Upper lobe of left lung (tissue), 4 donors: ENCODE results near the gene SLC2A3.
"Not testable (repeated sequence)": the region's sequence is repeated elsewhere in the genome, so short reads cannot be mapped to it uniquely, and the experiment has no call there.

Experiments used
- POLR2A ChIP-seq, 4 donors: fragments of 450-650 bp; IDR thresholded peaks; one replicate each; pipeline ENCODE4 v1.5.1; 2016 to 2017; ENCODE audit warnings: antibody characterized with exemption in 4 of 4, mild to moderate bottlenecking in 2 of 4
- POLR2AphosphoS5 ChIP-seq, 2 donors: sonication (generic); formaldehyde crosslinking; IDR thresholded peaks; one replicate each; pipeline ENCODE4 v1.5.1; 2017; ENCODE audit warnings: antibody characterized with exemption in 2 of 2
- TF ChIP-seq, protein P1 (sequence below), 6 experiments: fragments of 450-650 bp in 4 of 6; fragments of 200-600 bp in 2 of 6; sonication (generic) in 2 of 6; IDR thresholded peaks; one replicate each; pipeline ENCODE4 v1.5.1; 2016 to 2019; ENCODE audit warnings: antibody characterized with exemption in 6 of 6

DNA sequence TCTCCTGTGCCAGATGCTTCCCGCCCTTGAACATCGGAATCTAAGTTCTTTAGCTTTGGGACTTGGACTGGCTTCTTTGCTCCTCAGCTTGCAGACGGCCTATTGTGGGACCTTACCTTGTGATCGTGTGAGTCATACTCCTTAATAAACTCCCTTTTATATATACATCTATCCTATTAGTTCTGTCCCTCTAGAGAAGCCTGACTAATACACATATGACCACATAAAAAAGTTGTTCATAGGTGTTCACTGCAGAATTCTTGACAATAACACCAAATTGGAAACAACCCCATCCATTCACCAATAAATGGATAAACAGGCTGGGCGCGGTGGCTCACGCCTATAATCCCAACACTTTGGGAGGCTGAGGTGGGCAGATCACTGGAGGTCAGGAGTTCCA lies 25.9 kb downstream of the SLC2A3 start:
- TF ChIP-seq, protein P1, sequence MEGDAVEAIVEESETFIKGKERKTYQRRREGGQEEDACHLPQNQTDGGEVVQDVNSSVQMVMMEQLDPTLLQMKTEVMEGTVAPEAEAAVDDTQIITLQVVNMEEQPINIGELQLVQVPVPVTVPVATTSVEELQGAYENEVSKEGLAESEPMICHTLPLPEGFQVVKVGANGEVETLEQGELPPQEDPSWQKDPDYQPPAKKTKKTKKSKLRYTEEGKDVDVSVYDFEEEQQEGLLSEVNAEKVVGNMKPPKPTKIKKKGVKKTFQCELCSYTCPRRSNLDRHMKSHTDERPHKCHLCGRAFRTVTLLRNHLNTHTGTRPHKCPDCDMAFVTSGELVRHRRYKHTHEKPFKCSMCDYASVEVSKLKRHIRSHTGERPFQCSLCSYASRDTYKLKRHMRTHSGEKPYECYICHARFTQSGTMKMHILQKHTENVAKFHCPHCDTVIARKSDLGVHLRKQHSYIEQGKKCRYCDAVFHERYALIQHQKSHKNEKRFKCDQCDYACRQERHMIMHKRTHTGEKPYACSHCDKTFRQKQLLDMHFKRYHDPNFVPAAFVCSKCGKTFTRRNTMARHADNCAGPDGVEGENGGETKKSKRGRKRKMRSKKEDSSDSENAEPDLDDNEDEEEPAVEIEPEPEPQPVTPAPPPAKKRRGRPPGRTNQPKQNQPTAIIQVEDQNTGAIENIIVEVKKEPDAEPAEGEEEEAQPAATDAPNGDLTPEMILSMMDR (IDR thresholded peaks at IDR 0.05), result not testable (repeated sequence)
- not testable (repeated sequence) for TF ChIP-seq POLR2A, POLR2AphosphoS5 (IDR thresholded peaks at IDR 0.05)
